Sigmoid colon (tissue), 3 donors: ENCODE results near the gene SIRT5.

Experiments used
- POLR2A ChIP-seq, 2 donors: fragments of 450-650 bp; IDR thresholded peaks; one replicate each; pipeline ENCODE4 v1.6.1; 2016; ENCODE audit warnings: antibody characterized with exemption in 2 of 2, mild to moderate bottlenecking in 2 of 2, moderate library complexity in 2 of 2
- TF ChIP-seq, protein P1 (sequence below), 4 experiments: fragments of 450-650 bp in 3 of 4; fragments of 200-600 bp in 1 of 4; IDR thresholded peaks; one replicate each; pipeline ENCODE4 v1.5.1; 2016 to 2019; ENCODE audit warnings: antibody characterized with exemption in 4 of 4, mild to moderate bottlenecking in 3 of 4, moderate library complexity in 2 of 4

DNA sequence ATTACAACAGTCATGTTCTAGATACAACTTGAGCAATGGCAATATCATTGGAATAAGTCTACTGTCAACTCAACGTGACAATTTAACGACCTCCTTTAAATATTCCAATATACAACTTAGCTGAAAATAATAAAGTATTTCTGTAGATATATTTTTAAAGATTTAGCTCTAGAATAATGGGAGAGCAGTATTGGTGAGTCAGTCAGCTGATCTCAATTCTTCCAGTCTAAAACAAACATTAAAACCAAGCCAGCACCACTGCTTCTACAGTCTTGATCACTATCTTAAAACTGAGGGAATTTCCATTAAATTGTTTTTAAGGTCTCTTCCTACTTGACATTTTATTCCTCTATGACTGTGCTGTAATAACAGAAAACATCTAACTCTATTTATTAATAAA, 78.9 kb downstream of the SIRT5 start:
- TF ChIP-seq, protein P1, sequence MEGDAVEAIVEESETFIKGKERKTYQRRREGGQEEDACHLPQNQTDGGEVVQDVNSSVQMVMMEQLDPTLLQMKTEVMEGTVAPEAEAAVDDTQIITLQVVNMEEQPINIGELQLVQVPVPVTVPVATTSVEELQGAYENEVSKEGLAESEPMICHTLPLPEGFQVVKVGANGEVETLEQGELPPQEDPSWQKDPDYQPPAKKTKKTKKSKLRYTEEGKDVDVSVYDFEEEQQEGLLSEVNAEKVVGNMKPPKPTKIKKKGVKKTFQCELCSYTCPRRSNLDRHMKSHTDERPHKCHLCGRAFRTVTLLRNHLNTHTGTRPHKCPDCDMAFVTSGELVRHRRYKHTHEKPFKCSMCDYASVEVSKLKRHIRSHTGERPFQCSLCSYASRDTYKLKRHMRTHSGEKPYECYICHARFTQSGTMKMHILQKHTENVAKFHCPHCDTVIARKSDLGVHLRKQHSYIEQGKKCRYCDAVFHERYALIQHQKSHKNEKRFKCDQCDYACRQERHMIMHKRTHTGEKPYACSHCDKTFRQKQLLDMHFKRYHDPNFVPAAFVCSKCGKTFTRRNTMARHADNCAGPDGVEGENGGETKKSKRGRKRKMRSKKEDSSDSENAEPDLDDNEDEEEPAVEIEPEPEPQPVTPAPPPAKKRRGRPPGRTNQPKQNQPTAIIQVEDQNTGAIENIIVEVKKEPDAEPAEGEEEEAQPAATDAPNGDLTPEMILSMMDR (IDR thresholded peaks at IDR 0.05): no peak
- TF ChIP-seq POLR2A (IDR thresholded peaks at IDR 0.05): no peak
